GM21723 (cell line): ENCODE results near the gene GFOD2.
"Not testable (repeated sequence)": the region's sequence is repeated elsewhere in the genome, so short reads cannot be mapped to it uniquely, and the experiment has no call there.

Experiments used
- ATAC-seq: cut with Tn5 transposase; IDR thresholded peaks from one replicate; pipeline ENCODE4 v1.9.1; 2021; ENCODE audit warnings: mild to moderate bottlenecking, moderate library complexity; ENCODE audit not compliant: unreplicated experiment

Gene GFOD2

DNA sequence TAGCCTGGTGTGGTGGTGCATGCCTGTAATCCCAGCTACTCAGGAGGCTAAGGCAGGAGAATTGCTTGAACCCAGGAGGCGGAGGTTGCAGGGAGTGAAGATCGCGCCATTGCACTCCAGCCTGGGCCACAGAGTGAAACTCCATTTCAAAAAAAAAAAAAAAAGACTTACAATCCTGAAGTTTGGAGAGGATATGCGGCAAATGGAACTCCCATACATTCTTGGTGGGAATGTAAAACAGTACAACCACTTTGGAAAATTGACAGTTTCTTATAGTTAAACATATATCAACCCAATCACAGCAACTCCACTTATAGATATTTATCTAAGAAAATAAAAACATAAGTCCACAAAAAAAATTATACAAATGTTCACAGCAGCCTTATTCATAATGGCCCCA is 11.9 kb downstream of the GFOD2 start:
- no peak for ATAC-seq

DNA sequence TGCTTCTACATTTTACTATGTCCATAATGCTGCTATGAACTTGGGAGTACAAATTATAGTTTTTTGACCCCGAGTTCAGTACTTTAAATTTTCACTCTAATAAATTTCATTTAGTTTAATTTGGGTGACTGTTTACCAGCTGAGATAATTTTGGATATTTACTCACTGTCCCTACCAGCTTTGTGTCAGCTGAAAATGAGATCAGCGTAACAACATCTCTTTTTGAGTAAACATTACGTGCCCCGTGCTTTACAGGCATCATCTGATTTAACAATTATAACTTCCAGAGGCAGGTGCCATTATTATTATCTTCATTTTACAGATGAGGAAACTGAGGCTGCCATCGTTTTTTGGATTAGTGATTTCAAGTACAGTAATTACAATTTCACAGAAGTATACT is 15.0 kb downstream of the GFOD2 start:
- no peak for ATAC-seq

DNA sequence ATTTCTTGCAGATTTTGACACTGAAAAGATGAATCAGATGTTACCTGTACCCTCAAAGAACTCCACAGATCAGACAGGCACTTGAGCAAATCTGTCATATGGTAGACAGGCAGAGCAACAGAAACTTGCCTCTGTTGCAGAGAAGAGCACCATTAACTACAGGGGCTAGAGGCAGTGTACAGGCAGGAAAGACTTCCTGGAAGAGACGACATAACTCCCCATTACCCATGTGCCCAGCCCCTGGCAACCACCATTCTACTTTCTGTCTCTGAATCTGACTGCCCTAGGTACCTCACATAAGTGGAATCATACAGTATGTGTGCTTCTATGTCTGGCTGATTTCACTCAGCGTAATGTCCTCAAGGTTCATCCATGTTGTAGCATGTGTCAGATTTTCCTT is 15.5 kb downstream of the GFOD2 start:
- no peak for ATAC-seq

DNA sequence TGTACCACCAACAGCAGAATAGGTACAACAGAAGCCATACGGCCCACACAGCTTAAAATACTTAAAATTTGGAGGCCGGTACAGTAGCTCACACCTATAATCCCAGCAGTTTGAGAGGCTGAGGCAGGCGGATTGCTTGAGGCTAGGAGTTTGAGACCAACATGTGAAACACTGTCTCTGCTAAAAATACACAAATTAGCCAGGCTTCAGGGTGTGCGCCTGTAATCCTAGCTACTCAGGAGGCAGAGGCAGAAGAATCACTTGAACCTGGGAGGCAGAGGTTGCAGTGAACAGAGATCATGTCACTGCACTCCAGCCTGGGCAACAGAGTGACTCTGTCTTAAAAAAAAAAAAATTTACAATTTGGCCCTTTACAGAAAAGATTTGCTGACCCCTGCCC is 17.0 kb downstream of the GFOD2 start:
- ATAC-seq, result no peak

DNA sequence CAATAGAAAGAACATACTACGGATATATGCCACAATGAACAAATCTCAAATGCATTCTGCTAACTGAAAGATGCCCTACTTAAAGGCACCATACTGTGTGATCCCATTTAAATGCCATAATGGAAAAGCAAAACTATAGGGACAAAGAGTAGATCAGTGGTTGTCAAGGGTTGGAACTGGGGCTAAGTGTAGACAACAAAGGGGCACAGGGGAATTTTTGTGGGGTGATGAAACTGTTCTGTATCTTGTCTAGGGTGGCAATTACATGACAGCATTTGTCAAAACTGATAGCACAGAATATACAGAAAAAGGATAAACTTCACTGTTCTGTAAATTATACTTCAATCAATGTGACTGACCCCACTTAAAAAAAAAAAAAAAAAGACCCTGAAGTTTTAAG is 17.7 kb downstream of the GFOD2 start:
- ATAC-seq, result no peak

DNA sequence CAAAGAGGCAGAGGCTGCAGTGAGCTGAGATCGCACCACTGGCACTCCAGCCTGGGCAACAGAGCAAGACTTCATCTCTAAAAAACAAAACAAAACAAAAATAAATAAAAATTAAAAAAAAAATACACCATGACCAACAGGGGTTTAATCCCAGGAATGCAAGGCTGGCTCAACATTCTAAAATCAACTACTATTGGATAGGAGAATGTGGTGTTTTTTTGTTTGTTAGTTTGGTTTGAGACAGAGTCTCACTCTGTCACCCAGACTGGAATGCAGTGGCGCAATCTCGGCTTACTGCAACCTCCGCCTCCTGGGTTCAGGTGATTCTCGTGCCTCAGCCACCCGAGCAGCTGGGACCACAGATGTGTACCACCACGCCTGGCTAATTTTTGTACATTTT is 19.9 kb downstream of the GFOD2 start:
- no peak for ATAC-seq

DNA sequence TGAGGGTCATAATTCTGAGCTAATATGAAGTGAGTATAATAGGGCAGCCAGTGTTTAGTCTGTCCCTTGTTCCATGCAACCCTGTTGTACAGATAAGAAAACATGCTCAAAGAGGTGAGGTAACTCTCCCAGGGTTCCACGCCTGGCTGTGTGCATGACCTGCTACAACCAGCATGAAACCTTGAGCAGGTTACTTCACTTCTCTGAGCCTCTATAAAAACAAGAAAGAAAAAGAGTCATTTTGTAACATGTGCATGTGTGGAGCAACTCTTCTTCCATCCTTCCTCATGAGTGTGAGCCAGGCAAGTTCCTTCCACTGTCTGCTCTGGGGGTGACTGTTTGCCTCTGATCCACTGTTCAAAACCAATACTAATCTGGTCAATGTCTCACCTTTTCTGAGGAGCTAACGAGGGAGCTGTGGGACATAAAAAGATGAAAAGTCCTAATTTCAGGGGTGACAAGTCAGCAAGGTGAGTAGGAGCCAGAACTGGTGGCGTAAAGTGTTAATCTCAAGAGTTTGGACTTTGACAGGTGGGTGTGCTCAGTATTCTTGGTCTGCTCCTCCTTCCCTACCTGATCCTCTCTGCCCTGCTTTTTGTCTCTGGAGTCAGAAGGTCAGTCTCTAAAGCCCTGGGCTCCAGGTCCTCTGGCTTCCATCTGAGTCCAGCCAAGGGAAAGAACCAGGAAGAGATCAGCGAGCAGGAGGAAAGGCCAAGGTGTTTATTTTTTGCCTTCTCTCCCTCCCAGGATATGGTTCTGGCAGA is 21.5 kb downstream of the GFOD2 start:
- ATAC-seq, result no peak

DNA sequence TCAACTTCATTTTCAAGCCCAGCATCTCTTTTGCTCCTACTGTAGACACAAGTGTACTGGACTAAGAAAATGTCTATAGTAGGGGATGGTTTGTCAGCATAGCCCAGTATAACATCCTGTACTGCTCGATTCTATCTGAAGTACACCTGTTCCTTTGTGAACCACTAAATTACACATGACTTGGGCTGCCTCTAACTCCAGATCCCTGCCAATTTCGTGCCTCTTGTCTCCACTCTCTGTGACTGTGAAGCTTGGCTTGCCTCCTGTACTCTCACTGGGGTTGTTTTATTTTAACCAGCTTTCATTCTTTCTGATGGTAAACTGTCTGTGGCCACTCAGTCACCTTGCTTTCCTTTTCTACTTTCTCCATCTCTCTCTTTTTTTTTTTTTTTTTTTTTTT is 24.5 kb downstream of the GFOD2 start:
- no peak for ATAC-seq

DNA sequence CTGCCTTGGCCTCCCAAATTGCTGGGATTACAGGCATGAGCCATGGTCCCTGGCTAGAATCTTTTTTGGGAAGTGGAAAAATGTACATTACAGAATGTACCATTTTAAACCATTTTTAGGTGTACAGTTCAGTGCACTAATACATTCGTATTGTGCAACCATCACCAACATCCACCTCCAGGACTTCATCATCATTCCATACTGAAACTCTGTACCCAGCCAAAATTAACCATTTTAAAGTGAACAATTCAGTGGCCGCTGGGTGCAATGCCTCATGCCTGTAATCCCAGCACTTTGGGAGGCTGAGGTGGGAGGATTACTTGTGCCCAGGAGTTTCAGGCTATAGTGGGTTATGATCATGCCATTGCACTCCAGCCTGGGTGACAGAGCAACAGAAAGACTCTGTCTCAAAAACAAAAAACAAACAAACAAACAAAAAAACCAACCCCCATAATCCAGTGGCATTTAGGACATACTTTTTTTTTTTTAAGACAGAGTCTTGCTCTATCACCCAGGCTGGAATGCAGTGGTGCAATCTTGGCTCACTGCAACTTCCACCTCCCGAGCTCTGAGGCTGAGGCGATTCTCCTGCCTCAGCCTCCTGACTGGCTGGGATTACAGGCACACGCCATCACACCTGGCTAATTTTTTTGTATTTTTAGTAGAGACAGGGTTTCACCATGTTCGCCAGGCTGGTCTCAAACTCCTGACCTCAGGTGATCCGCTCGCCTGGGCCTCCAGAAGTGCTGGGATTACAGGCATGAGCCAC is 25.4 kb downstream of the GFOD2 start:
- ATAC-seq, result not testable (repeated sequence)

DNA sequence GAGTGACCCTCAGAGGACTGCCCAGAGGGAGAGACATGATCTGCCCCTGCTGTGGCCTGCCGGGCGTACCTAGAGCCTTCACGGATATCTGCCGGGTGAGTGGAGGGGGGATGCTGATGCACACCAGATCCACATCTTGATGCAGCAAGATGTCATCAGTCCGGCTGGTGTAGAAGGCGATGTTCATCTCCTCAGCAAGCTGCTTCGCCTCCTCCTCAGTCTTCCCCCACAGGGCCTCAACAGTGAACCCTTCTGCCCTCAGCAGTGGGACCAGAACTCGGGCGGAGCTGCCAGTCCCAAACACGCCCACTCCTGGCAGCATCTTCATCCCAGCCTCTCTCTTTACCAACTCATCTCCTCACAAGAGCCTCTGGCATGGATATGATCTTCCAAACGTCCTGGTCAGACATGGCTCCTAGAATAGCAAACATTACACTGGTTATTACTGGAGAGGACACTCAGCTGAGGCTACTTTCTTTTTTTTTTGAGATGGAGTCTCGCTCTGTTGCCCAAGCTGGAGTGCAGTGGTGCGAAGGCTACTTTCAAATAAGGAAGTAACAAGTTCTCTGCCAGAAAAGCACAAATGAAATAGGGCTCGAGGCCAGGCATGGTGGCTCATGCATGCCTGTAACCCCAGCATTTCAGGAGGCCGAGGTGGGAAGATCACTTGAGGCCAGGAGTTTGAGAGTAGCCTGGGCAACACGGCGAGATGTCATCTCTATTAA is 33.6 kb downstream of the GFOD2 start:
- no peak for ATAC-seq

DNA sequence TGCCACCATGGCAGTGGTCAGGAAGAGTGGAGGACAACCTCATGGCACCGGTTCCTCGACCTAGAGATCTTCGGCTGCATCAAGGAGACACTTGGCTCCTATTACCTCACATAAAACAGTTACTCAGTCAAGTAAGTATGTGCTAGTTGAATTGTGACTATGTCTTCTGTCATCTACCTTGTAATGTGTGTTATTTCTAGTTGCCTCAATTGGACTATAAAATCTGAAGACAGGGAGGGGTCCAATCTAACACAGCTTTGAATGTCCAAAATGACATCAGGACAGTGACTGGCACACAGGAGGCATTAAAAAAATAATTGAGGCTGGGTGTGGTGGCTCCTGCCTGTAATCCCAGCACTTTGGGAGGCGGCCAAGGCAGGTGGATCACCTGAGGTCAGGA is 35.3 kb downstream of the GFOD2 start:
- no peak for ATAC-seq

DNA sequence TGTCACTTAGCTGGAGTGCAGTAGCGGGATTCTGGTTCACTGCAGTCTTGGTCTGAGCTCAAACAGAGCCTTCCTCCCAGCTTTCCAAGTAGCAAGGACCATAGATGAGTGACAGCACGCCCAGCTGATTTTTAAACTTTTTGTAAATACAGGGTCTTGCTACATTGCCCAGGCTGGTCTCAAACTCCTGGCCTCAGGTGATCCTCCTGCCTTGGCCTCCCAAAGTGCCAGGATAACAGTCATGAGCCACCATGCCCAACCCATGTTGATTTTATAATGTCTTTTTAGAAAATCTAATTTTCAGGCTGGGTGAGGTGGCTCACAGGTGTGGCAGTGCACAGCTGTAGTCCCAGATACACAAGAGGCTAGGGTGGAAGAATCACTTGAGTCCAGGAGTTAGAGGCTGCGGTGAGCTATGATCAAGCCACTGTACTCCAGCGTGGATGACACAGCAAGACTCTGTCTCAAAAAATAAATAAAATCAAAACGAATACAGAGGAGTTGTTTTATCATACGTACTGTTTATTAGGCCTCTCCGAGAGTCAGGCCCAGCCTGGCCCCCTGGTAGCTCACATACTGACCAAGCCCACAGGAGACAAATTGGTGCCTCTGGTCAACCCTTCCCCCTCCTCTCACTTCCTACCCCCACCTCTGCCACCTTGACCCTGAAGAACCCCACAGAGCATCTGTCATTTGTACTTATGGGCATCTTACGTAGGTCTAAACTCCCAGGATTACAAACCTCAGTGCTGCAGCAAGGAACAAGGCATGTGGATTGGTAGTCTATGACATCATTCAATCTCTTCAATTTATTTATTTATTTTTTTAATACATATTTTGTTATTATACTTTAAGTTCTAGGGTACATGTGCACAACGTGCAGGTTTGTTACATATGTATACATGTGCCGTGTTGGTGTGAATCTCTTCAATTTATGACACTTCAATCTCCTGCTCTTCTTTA is 38.9 kb downstream of the GFOD2 start:
- ATAC-seq, result no peak

DNA sequence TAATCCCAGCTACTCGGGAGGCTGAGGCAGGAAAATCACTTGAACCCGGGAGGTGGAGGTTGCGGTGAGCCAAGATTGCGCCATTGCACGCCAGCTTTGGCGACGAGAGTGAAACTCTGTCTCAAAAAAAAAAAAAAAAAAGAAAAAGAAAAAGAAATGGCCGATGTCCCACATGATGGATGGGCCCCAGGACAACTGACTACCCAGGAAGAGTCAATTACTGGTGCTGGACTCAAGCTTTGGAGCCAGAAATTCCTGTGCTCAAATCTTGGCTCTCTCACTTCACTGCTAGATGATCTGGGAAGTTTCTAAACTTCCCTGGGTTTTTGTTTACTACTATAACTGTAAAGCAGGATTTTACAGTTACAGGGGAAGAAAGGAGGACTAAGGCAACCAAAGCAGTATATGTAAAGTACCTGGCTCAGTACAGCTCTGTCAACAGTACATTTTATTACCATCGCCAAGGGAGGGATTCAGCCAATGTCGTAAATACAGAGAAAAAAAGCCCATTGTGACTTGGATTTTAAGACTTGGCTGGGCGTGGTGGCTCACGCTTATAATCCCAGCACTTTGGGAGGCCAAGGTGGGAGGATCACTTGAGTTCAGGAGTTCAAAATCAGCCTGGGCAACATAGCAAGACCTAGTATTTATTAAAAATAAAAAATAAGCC is 40.6 kb downstream of the GFOD2 start:
- ATAC-seq, result no peak

DNA sequence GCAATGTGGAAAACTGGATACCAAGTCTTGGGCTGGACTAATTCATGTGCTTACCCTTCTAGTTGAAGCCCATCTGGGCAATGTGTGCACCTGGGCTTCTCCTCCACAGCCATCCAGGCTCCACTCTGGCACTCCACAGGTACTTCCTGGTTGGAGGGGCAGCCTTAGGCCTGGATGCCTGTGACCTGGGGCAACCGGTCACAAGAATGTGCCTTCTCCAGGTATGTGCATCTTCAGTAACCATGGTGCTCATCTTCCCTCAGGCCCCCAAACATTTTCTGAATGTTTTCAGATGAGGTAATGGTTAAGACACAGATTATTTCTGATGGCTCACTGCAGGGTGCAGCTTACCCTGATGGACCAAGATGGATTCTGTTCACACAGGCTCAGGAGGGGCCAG is 41.4 kb downstream of the GFOD2 start:
- no peak for ATAC-seq

DNA sequence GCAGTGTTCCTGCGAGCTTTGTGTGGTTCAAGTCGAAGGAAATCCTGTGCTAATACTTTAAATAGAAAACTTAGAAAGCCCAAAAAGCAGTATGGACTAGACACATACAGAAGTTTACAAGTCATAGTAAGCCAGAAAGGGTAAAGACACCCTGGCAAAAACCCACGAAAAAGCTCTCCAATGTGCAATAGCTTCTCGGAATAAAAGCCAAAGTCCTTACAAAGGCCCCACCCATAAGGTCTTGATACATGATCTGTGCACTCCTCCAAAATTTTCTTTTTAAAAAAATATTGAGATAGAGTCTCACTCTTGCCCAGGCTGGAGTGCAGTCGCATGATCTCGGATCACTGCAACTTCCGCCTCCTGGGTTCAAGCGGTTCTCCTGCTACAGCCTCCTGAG is 42.2 kb downstream of the GFOD2 start:
- no peak for ATAC-seq

DNA sequence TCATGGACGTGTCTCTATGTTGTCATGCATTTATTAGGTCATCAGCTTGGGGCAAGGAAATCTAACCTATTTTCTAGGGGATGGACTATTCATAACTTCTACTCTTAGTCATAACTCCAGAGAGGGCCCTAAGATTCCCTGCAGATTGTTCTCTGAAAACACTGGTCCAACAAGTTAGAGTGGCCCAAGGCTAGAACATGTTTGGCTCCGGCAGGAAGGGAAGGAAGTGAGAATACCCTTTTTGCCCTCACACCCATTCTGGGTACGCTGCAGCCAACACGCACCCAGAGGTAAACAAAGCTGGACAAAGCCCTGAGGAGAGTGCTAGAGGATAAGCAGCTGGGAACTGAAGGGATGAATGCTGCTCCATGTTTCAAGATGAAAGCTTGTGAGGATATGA is 42.6 kb downstream of the GFOD2 start:
- no peak for ATAC-seq

DNA sequence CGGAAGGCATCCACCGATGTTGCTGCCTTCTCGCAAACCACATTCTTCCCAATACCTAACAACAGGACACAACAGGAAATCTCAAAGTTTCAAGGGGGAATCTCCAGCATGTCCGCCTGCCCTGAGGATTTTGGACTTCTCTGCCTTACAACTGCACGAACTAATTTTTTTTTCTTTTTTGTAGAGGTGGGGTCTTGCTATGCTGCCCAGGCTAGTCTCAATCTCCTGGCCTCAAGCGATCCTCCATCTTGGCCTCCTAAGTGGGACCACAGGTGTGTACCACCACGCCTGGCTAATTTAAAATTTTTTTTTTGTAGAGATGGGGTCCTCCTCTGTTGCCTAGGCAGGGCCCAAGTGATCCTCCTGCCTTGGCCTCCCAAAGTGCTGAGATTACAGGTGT is 43.1 kb downstream of the GFOD2 start:
- ATAC-seq, result no peak

DNA sequence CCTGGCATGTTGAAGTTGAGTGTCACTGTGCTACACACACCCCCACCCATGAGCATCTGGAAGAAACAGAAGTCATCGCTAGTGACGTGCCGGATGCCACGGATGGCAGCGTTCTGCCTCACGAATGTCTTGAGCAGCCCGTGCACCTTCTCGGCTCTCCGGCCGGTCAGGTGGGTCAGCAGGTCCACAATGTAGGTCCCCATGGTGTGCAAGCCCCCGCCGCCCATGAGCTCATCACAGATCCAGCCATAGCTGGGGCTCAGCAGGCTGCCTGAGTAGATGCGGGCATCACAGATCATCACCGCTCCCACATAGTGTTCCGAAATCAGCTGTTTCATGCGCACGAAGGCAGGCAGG is 43.6 kb downstream of the GFOD2 start:
- ATAC-seq, result no peak

DNA sequence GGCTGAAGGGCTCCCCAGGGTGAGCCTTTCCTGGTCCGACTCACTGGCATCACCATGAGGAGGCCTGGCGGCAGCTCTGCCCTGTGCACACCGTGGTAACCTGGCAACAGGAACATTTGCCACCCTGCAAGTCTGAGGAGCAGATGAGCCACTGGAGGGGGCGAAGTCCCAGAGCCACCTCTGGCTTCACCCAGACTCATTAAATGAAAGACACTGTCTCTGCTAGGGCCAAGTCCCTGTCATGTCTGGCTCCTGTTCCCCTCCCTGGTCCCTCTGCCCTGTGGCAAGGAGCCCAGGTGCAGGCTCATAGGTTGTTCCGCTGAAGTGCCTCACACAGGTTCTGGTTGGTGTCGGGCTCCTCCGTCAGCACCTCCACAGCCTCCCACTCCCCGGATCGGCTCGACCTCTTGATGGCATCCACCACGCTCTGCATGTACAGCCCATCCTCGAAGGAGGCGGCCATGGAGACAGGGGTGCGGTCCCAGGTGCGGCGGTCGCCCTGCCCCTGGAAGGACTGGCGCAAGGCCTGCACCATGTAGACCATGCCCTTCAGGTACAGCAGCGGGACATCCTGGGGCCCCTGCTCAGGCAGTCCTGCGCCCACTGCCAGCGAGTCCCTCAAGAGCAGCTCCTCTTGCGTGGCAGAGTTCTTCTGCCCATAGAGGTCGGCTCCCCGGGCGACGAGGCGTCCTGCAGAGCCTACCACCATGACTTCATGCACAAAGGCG is 44.1 kb downstream of the GFOD2 start:
- no peak for ATAC-seq
